OCI-LY7 (cell line): Measurements from ENCODE around the gene PIGM. TPM values are rescaled to one million over a fixed set of nuclear protein-coding genes. Genes with fewer than 3 reads are reported as not detected.

Experiments used
- BruUV-seq: library from RNA; stranded (reverse); fragments of 400-500 nt; replicated peaks from 2 replicates; lab custom pipeline; 2021; lab: Mats Ljungman, UMichigan
- CTCF ChIA-PET: fragments of 300-600 bp; sonication (Branson Sonifier 250); formaldehyde crosslinking; loops from one replicate; lab custom pipeline; 2022; ENCODE audit warnings: antibody characterized with exemption; ENCODE audit not compliant: unreplicated experiment; lab: Charles Lee
- POLR2A ChIA-PET: fragments of 300-600 bp; sonication (Branson Sonifier 250); formaldehyde crosslinking; loops from one replicate; lab custom pipeline; 2022; ENCODE audit warnings: antibody characterized with exemption; lab: Charles Lee
- DNase-seq: peaks from one replicate; pipeline ENCODE4 v3.0.0-alpha.2; 2015; ENCODE audit warnings: low spot score
- H2AFZ ChIP-seq: fragments of 200-600 bp; sonication (generic), shearing (Covaris generic); 2 replicates; pipeline ENCODE4 v1.6.1; 2014; ENCODE audit warnings: mild to moderate bottlenecking, antibody characterized with exemption, low read length, moderate library complexity
- H3K27ac ChIP-seq: fragments of 200-600 bp; sonication (generic); 2 replicates; pipeline ENCODE4 v1.5.1; 2014; ENCODE audit warnings: mixed run types, low read depth, mild to moderate bottlenecking, moderate library complexity, low read length, inconsistent platforms; ENCODE audit not compliant: poor library complexity, severe bottlenecking
- H3K36me3 ChIP-seq: fragments of 200-600 bp; sonication (generic); 2 replicates; pipeline ENCODE4 v1.6.1; 2014; ENCODE audit warnings: mild to moderate bottlenecking, antibody characterized with exemption, low read length, moderate library complexity, mixed read lengths; ENCODE audit not compliant: insufficient read depth
- H3K4me1 ChIP-seq: fragments of 200-600 bp; sonication (generic); 2 replicates; pipeline ENCODE4 v1.5.1; 2014; ENCODE audit warnings: mild to moderate bottlenecking, low read length; ENCODE audit not compliant: insufficient read depth, poor library complexity, severe bottlenecking
- H3K4me2 ChIP-seq: fragments of 200-600 bp; sonication (generic); 2 replicates; pipeline ENCODE4 v1.6.1; 2014; ENCODE audit warnings: mild to moderate bottlenecking, low read length
- H3K4me3 ChIP-seq: fragments of 200-600 bp; sonication (generic); 2 replicates; pipeline ENCODE4 v1.5.1; 2014; ENCODE audit warnings: mild to moderate bottlenecking, low read depth, low read length; ENCODE audit not compliant: poor library complexity, severe bottlenecking
- H3K79me2 ChIP-seq: fragments of 200-600 bp; sonication (generic); 2 replicates; pipeline ENCODE4 v1.6.1; 2016; ENCODE audit warnings: low read depth, mild to moderate bottlenecking, low read length, moderate library complexity, mixed read lengths; ENCODE audit not compliant: insufficient read depth
- H3K9me2 ChIP-seq: fragments of 200-600 bp; sonication (generic); 2 replicates; pipeline ENCODE4 v1.6.1; 2016; ENCODE audit warnings: mild to moderate bottlenecking, low read length, mixed read lengths; ENCODE audit not compliant: insufficient read depth
- H3K9me3 ChIP-seq: fragments of 200-600 bp; sonication (generic); 2 replicates; pipeline ENCODE4 v1.6.1; 2014; ENCODE audit warnings: mild to moderate bottlenecking, mixed run types, low read length, mixed read lengths
- H4K20me1 ChIP-seq: fragments of 200-600 bp; sonication (generic); 2 replicates; pipeline ENCODE4 v1.6.1; 2014; ENCODE audit warnings: mild to moderate bottlenecking, antibody characterized with exemption, low read length, moderate library complexity, mixed read lengths; ENCODE audit not compliant: insufficient read depth
- CTCF ChIP-seq: fragments of 200-600 bp; sonication (generic); conservative IDR thresholded peaks from 2 replicates; pipeline ENCODE4 v1.5.1; 2014; ENCODE audit warnings: mild to moderate bottlenecking, antibody characterized with exemption, low read length, moderate library complexity, mixed read lengths
- EZH2phosphoT487 ChIP-seq: fragments of 200-600 bp; sonication (generic); IDR thresholded peaks from 2 replicates; pipeline ENCODE4 v1.6.1; 2018; ENCODE audit warnings: low read depth, borderline replicate concordance, mild to moderate bottlenecking, mixed run types, antibody characterized with exemption, low read length, moderate library complexity, mixed read lengths
- intact Hi-C: fragments of 100-400 bp; cut with micrococcal nuclease; formaldehyde crosslinking; loops from one replicate; pipeline ENCODE4 v1.10.0; 2022; ENCODE audit not compliant: unreplicated experiment
- total RNA-seq, 2 experiments: library from RNA; depleted of rRNA in 1 of 2; stranded (reverse); fragments of >200 nt in 1 of 2; shearing (Covaris generic) in 1 of 2; gene quantifications; 2 replicates each; pipeline ENCODE4 v1.2.3, GENCODE V29; 2014 to 2022

The PIGM gene
- total RNA-seq, 2 experiments from 2014 or later: 4.2 to 5.1 TPM

- no peaks in the 10 kb centered on the region for H3K79me2 ChIP-seq
- POLR2A ChIA-PET: no interaction called here
- no peaks in the 10 kb centered on the region for H3K4me1 ChIP-seq
- H3K9me3 ChIP-seq: no peaks in the 10 kb centered on the region
- no TSS peak for BruUV-seq
- DNase-seq: no peak
- no peak overlapping the region for H3K4me3 ChIP-seq
- TF ChIP-seq EZH2phosphoT487 (no peak), CTCF (no peak)
- H3K36me3 ChIP-seq: no peaks in the 10 kb centered on the region
- no peak overlapping the region for H2AFZ ChIP-seq
- CTCF ChIA-PET: interaction anchor here (1.0 kb wide), 1 partner anchor 11 kb away, joined by 3 read pairs; no protein-coding TSS in a partner anchor
- H3K9me2 ChIP-seq: no peaks in the 10 kb centered on the region
- H4K20me1 ChIP-seq: no peaks in the 10 kb centered on the region
- intact Hi-C loops: no loop called here
- H3K4me2 ChIP-seq: no peak overlapping the region
- H3K27ac ChIP-seq: no peak overlapping the region
Observed at GRCh38 chr1:160063176-160063575, 31.4 kb upstream of the PIGM start.

GRCh38 chr1:160062230-160062532 is 30.4 kb upstream of the PIGM start:
- H4K20me1 ChIP-seq: no peaks in the 10 kb centered on the region
- CTCF ChIA-PET: interaction anchor here (0.6 kb wide), 1 partner anchor 27 kb away, joined by 3 read pairs; no protein-coding TSS in a partner anchor
- BruUV-seq: no TSS peak

More at GRCh38 chr1:160062230-160062532, 30.4 kb upstream of the PIGM start:
- intact Hi-C loops: no loop called here
- Histone ChIP-seq H3K9me3 (no peaks in the 10 kb centered on the region), H3K4me2 (no peak overlapping the region), H3K9me2 (no peaks in the 10 kb centered on the region), H3K27ac (no peak overlapping the region), H3K36me3 (no peaks in the 10 kb centered on the region), H3K79me2 (no peaks in the 10 kb centered on the region), H2AFZ (no peak overlapping the region), H3K4me3 (no peak overlapping the region), H3K4me1 (no peaks in the 10 kb centered on the region)
- DNase-seq: no peak
- TF ChIP-seq CTCF: no peak
- no peak for TF ChIP-seq EZH2phosphoT487
- POLR2A ChIA-PET: no interaction called here
